DND-41 (cell line): ENCODE data around the gene ABLIM2.

Experiments used
- ATAC-seq: fragments of 200-7000 bp; cut with Tn5 transposase; 3 replicates; pipeline ENCODE4 v1.9.1; 2021; ENCODE audit warnings: low read depth; ENCODE audit not compliant: insufficient read depth
- DNase-seq: peaks from one replicate; pipeline ENCODE4 v3.0.0-alpha.2; 2020
- H2AFZ ChIP-seq: 2 replicates; pipeline ENCODE4 v1.6.0; 2012; ENCODE audit warnings: low read depth, low read length
- H3K27ac ChIP-seq: 2 replicates; pipeline ENCODE4 v1.5.1; 2012; ENCODE audit warnings: low read length, inconsistent platforms
- H3K27me3 ChIP-seq: fragments of 200-600 bp; sonication (generic); 2 replicates; pipeline ENCODE4 v1.6.0; 2012; ENCODE audit warnings: low read length, mild to moderate bottlenecking, inconsistent platforms; ENCODE audit not compliant: insufficient read depth, poor library complexity
- H3K36me3 ChIP-seq: 2 replicates; pipeline ENCODE4 v1.5.1; 2012; ENCODE audit warnings: low read length, inconsistent platforms; ENCODE audit not compliant: insufficient read depth
- H3K4me1 ChIP-seq: 2 replicates; pipeline ENCODE4 v1.5.1; 2012; ENCODE audit warnings: mild to moderate bottlenecking, low read length; ENCODE audit not compliant: insufficient read depth
- H3K4me2 ChIP-seq: 2 replicates; pipeline ENCODE4 v1.6.0; 2012; ENCODE audit warnings: mild to moderate bottlenecking, moderate library complexity, low read length, inconsistent platforms; ENCODE audit not compliant: insufficient read depth
- H3K4me3 ChIP-seq, 2 experiments: fragments of 200-600 bp in 1 of 2; shearing (Covaris generic) in 1 of 2; 2 replicates each; pipeline ENCODE4 v1.5.1; 2012 to 2016; ENCODE audit warnings: inconsistent platforms in 2 of 2, low read length in 2 of 2, mild to moderate bottlenecking in 2 of 2, low read depth in 1 of 2, moderate library complexity in 1 of 2
- H3K79me2 ChIP-seq: 2 replicates; pipeline ENCODE4 v1.6.0; 2012; ENCODE audit warnings: low read length, inconsistent platforms; ENCODE audit not compliant: insufficient read depth
- H3K9ac ChIP-seq: 2 replicates; pipeline ENCODE4 v1.6.0; 2012; ENCODE audit warnings: low read depth, mild to moderate bottlenecking, inconsistent platforms, low read length, moderate library complexity
- H3K9me3 ChIP-seq: 2 replicates; pipeline ENCODE4 v1.5.1; 2012; ENCODE audit warnings: low read length, moderate library complexity, mild to moderate bottlenecking, inconsistent platforms; ENCODE audit not compliant: insufficient read depth, severe bottlenecking
- H4K20me1 ChIP-seq: 2 replicates; pipeline ENCODE4 v1.6.0; 2012; ENCODE audit warnings: low read length; ENCODE audit not compliant: insufficient read depth
- CTCF ChIP-seq: IDR thresholded peaks from 2 replicates; pipeline ENCODE4 v1.5.1; 2012; ENCODE audit warnings: borderline replicate concordance, low read length, moderate library complexity, mild to moderate bottlenecking; ENCODE audit not compliant: poor library complexity, severe bottlenecking; ENCODE audit errors: extremely low read depth
- EZH2 ChIP-seq: IDR thresholded peaks from 3 replicates; pipeline ENCODE4 v1.6.1; 2012; ENCODE audit warnings: borderline replicate concordance, low read depth, mild to moderate bottlenecking, moderate library complexity, low read length, inconsistent platforms; ENCODE audit not compliant: severe bottlenecking

ABLIM2 gene

GRCh38 chr4:8024073-8024786 lies 134.4 kb downstream of the ABLIM2 start:
- no peaks in the 10 kb centered on the region for H3K4me1 ChIP-seq

GRCh38 chr4:8023696-8024033 lies 134.9 kb downstream of the ABLIM2 start:
- Histone ChIP-seq H3K36me3 (no peaks in the 10 kb centered on the region), H3K4me1 (no peaks in the 10 kb centered on the region), H3K9me3 (no peaks in the 10 kb centered on the region), H3K4me3 (no peak overlapping the region), H4K20me1 (peaks cover 5% of the 10 kb centered on the region), H3K79me2 (no peaks in the 10 kb centered on the region), H2AFZ (no peak overlapping the region), H3K4me2 (no peak overlapping the region), H3K9ac (no peak overlapping the region), H3K27me3 (no peaks in the 10 kb centered on the region), H3K27ac (no peak overlapping the region)
- no peak for DNase-seq
- ATAC-seq = no peak
- TF ChIP-seq EZH2 (no peak), CTCF (no peak)

More at GRCh38 chr4:8024073-8024786, 134.4 kb downstream of the ABLIM2 start:
- Histone ChIP-seq H3K4me2 (no peak overlapping the region), H3K9me3 (no peaks in the 10 kb centered on the region), H3K36me3 (no peaks in the 10 kb centered on the region), H2AFZ (no peak overlapping the region), H4K20me1 (peaks cover 5% of the 10 kb centered on the region), H3K27ac (no peak overlapping the region), H3K4me3 (no peak overlapping the region), H3K27me3 (no peaks in the 10 kb centered on the region), H3K79me2 (no peaks in the 10 kb centered on the region), H3K9ac (no peak overlapping the region)
- DNase-seq = no peak
- no peak for ATAC-seq
- TF ChIP-seq CTCF (no peak), EZH2 (no peak)

GRCh38 chr4:8022767-8023695 lies 135.6 kb downstream of the ABLIM2 start:
- Histone ChIP-seq H3K79me2 (no peaks in the 10 kb centered on the region), H3K9ac (no peak overlapping the region), H4K20me1 (peaks cover 5% of the 10 kb centered on the region), H3K27me3 (no peaks in the 10 kb centered on the region), H3K4me1 (no peaks in the 10 kb centered on the region), H3K36me3 (no peaks in the 10 kb centered on the region), H3K9me3 (no peaks in the 10 kb centered on the region), H3K27ac (no peak overlapping the region), H2AFZ (no peak overlapping the region), H3K4me2 (no peak overlapping the region), H3K4me3 (no peak overlapping the region)
- DNase-seq (no peak), ATAC-seq (no peak)
- TF ChIP-seq CTCF (no peak), EZH2 (no peak)
